OCI-LY1 (cell line): ENCODE measurements around the gene LRRC61.
"Not testable (repeated sequence)": the region's sequence is repeated elsewhere in the genome, so short reads cannot be mapped to it uniquely, and the experiment has no call there.

ENCODE experiments used
- H2AFZ ChIP-seq: fragments of 200-600 bp; sonication (generic), shearing (Covaris generic); 2 replicates; pipeline ENCODE4 v1.6.0; 2014; ENCODE audit warnings: antibody characterized with exemption, mild to moderate bottlenecking, low read length
- H3F3A ChIP-seq: fragments of 200-600 bp; sonication (generic), shearing (Covaris generic); 2 replicates; pipeline ENCODE4 v1.6.0; 2014; ENCODE audit warnings: mild to moderate bottlenecking, antibody characterized with exemption, low read length, moderate library complexity; ENCODE audit not compliant: insufficient read depth
- H3K27ac ChIP-seq: fragments of 200-600 bp; sonication (generic); 2 replicates; pipeline ENCODE4 v1.5.1; 2014; ENCODE audit warnings: low read length, mixed run types, mild to moderate bottlenecking, low read depth; ENCODE audit not compliant: poor library complexity, severe bottlenecking
- H3K27me3 ChIP-seq: fragments of 200-600 bp; sonication (generic); 2 replicates; pipeline ENCODE4 v1.6.0; 2014; ENCODE audit warnings: antibody characterized with exemption, mild to moderate bottlenecking, low read length, moderate library complexity; ENCODE audit not compliant: insufficient read depth
- H3K36me3 ChIP-seq: fragments of 200-600 bp; sonication (generic); 2 replicates; pipeline ENCODE4 v1.6.1; 2014; ENCODE audit warnings: mild to moderate bottlenecking, antibody characterized with exemption, low read length, moderate library complexity, mixed read lengths; ENCODE audit not compliant: insufficient read depth
- H3K4me1 ChIP-seq: fragments of 200-600 bp; sonication (generic); 2 replicates; pipeline ENCODE4 v1.5.1; 2014; ENCODE audit warnings: mild to moderate bottlenecking, low read length, moderate library complexity; ENCODE audit not compliant: insufficient read depth, severe bottlenecking
- H3K4me2 ChIP-seq: fragments of 200-600 bp; sonication (generic), shearing (Covaris generic); 2 replicates; pipeline ENCODE4 v1.6.1; 2014; ENCODE audit warnings: low read length
- H3K4me3 ChIP-seq: fragments of 200-600 bp; sonication (generic); 2 replicates; pipeline ENCODE4 v1.5.1; 2014; ENCODE audit warnings: low read length, low read depth, mild to moderate bottlenecking, mixed read lengths; ENCODE audit not compliant: poor library complexity, severe bottlenecking
- H3K79me2 ChIP-seq: fragments of 200-600 bp; shearing (Covaris generic); 2 replicates; pipeline ENCODE4 v1.6.1; 2016; ENCODE audit warnings: mixed run types, low read length, mixed read lengths; ENCODE audit not compliant: insufficient read depth
- H3K9ac ChIP-seq: fragments of 200-600 bp; sonication (generic), shearing (Covaris generic); 2 replicates; pipeline ENCODE4 v1.6.1; 2014; ENCODE audit warnings: mild to moderate bottlenecking, low read length, mixed read lengths
- H3K9me2 ChIP-seq: fragments of 200-600 bp; sonication (generic), shearing (Covaris generic); 2 replicates; pipeline ENCODE4 v1.6.1; 2014; ENCODE audit warnings: low read depth, mild to moderate bottlenecking, low read length, mixed read lengths
- H3K9me3 ChIP-seq: fragments of 200-600 bp; shearing (Covaris generic); 2 replicates; pipeline ENCODE4 v1.6.1; 2014; ENCODE audit warnings: low read length, mixed read lengths
- H4K20me1 ChIP-seq: fragments of 200-600 bp; sonication (generic), shearing (Covaris generic); 2 replicates; pipeline ENCODE4 v1.6.0; 2016; ENCODE audit warnings: mild to moderate bottlenecking, low read length; ENCODE audit not compliant: insufficient read depth

The LRRC61 gene

DNA sequence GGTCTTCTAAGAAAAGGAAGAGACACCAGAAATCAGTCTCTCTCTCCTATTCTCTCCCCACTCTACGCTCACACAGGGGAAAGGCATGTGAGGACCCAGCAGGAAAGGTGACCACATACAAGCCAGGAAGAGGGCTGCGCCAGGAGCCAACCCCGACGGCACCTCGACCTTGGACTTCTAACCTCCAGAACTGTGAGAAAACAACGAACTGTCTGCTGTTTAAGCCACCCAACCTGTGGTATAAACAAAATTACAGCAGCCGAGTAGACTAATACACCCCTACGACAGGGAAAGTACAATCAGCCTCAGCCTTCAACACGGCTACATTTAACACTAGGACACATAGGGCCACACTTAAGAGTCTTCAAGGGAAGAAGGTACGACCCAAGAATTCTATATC, 26.4 kb upstream of the LRRC61 start:
- H3K4me3 ChIP-seq, H3K4me1 ChIP-seq, H3K9me3 ChIP-seq, H3K79me2 ChIP-seq, H3F3A ChIP-seq, H2AFZ ChIP-seq, H3K4me2 ChIP-seq, H3K9me2 ChIP-seq, H3K27me3 ChIP-seq, H3K36me3 ChIP-seq, H3K9ac ChIP-seq, H3K27ac ChIP-seq, H4K20me1 ChIP-seq: not testable (repeated sequence)

GRCh38 chr7:150297978-150298377, 25.2 kb upstream of the LRRC61 start:
- H2AFZ ChIP-seq, H4K20me1 ChIP-seq, H3K9me2 ChIP-seq, H3K27ac ChIP-seq, H3K9ac ChIP-seq, H3K27me3 ChIP-seq, H3K9me3 ChIP-seq, H3K4me3 ChIP-seq, H3K79me2 ChIP-seq, H3K4me2 ChIP-seq, H3K36me3 ChIP-seq, H3K4me1 ChIP-seq, H3F3A ChIP-seq: not testable (repeated sequence)

GRCh38 chr7:150302908-150303310, 20.2 kb upstream of the LRRC61 start:
- not testable (repeated sequence) for H3K9me3 ChIP-seq, H3K27ac ChIP-seq, H3K4me2 ChIP-seq, H3F3A ChIP-seq, H2AFZ ChIP-seq, H3K79me2 ChIP-seq, H3K9ac ChIP-seq, H3K36me3 ChIP-seq, H3K4me3 ChIP-seq, H3K9me2 ChIP-seq, H3K27me3 ChIP-seq, H4K20me1 ChIP-seq, H3K4me1 ChIP-seq

GRCh38 chr7:150304499-150305258, 18.5 kb upstream of the LRRC61 start:
- H3K9me3 ChIP-seq, H3K27me3 ChIP-seq, H4K20me1 ChIP-seq, H3K9me2 ChIP-seq, H3K36me3 ChIP-seq, H3K4me2 ChIP-seq, H3K9ac ChIP-seq, H3K27ac ChIP-seq, H3K4me3 ChIP-seq, H3F3A ChIP-seq, H2AFZ ChIP-seq, H3K4me1 ChIP-seq, H3K79me2 ChIP-seq: not testable (repeated sequence)

- not testable (repeated sequence) for H3K27me3 ChIP-seq, H2AFZ ChIP-seq, H3K27ac ChIP-seq, H3K4me3 ChIP-seq, H3K9me3 ChIP-seq, H3K36me3 ChIP-seq, H3K9me2 ChIP-seq, H3K79me2 ChIP-seq, H4K20me1 ChIP-seq, H3K9ac ChIP-seq, H3K4me1 ChIP-seq, H3F3A ChIP-seq, H3K4me2 ChIP-seq
These were observed 17.8 kb upstream of the LRRC61 start for GRCh38 chr7:150305259-150305902.

GRCh38 chr7:150305903-150306284, 17.3 kb upstream of the LRRC61 start:
- H3K36me3 ChIP-seq, H3K9me3 ChIP-seq, H3F3A ChIP-seq, H3K4me3 ChIP-seq, H3K79me2 ChIP-seq, H3K4me1 ChIP-seq, H3K4me2 ChIP-seq, H3K9ac ChIP-seq, H3K27ac ChIP-seq, H2AFZ ChIP-seq, H3K27me3 ChIP-seq, H4K20me1 ChIP-seq, H3K9me2 ChIP-seq: not testable (repeated sequence)

- H3K4me2 ChIP-seq, H3K79me2 ChIP-seq, H2AFZ ChIP-seq, H4K20me1 ChIP-seq, H3K27me3 ChIP-seq, H3K9me2 ChIP-seq, H3F3A ChIP-seq, H3K4me1 ChIP-seq, H3K27ac ChIP-seq, H3K9me3 ChIP-seq, H3K36me3 ChIP-seq, H3K4me3 ChIP-seq, H3K9ac ChIP-seq: not testable (repeated sequence)
These were observed 16.8 kb upstream of the LRRC61 start for GRCh38 chr7:150306377-150306776.
